DLD1 (cell line): ENCODE results near the gene GSE1.

Experiments used
- in situ Hi-C: cut with HindIII; loops from 2 replicates; pipeline ENCODE4 v1.10.0; 2017; ENCODE audit warnings: low sequenced_read_pairs

The GSE1 gene

DNA sequence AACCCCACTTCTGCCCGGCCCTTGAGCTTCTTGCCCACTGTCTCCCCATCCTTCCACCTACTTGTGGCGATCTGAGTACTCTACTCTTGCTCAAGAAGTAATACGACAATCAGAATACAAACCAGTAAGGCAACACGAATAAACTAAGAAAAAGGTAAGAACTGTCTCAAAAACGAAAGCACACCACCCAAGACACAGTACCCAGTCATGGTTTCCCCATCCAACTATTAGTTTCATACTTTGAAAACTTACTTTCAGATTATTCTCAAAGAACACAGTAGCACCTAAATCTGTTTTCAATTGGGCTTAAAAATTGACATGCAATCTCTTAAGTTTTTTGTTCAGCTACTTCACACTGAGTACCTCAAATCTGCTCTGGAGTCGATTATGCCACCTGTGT, 61.7 kb downstream of the GSE1 start:
- in situ Hi-C loops, result no loop called here

DNA sequence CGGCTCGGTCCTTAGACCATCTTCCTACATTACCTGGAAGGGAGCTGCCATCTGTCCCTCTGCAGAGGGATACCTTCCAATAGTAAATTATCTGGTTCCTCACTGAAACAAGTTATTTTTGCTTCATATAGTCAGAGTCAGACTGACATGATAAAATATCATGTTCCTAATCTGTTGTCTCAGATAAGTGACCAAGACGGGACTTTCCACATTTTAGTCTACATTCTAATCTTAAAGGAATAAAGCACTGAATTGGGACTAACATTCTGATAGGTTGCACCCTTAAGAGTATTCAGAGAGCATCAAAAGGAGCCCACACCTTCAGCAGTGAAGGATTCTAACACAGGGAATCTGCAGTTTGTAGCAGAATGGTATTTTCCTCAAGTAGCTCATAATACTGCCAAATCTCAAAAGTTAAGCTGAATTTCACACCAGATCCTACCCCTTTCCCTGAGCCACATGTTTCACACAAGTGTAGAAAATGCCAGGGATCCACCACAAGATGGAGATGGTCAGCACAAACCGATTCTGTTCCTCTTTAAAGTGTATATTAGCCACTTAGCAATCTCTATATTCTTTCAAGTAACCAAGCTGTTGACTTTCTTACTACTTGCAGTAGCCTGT, 62.2 kb downstream of the GSE1 start:
- in situ Hi-C loops, result no loop called here

DNA sequence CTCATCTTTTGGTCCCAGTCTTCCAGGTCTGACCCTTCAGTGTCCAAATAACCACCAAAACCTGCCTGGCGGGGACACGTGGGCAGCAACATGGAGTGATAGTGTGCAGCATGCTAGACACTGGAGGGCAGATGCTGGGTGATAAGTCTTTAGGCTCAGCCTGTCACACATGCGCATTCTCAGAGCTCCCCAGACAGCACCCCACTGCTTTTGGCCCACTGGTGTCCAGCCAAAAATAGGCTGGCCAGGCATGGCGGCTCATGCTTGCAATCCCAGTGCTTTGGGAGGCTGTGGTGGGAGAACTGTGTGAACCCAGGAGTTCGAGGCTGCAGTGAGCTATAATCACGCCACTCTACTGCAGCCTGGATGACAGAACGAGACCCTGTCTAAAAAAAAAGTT, 63.3 kb downstream of the GSE1 start:
- in situ Hi-C loops, result no loop called here

DNA sequence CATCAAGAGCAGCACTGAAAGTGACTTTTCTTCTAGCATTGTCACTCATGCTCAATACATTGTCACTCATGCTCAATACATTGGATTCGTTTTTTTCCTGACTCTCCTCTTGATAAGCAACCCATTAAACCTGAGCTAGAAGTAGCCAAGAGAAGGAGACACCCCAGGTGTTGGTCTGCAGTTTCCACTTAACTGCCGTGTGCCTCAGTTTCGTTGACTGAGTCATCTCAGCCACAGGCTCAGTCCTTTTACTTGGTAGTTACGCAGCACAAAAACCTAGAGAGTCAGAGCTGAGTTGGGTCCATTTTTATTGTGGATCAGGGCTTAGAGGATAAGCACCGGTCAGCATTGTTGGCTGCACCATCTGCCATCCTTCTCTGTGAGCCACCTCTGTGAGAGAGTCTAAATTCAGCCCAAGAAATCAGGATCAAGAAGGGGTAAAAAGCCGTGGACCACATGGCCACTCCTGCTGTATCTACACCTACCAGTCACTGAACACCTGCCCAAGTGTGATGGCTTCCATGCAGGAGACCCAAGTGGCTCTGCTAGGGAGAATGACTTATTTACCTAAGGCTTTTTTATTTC, 64.4 kb downstream of the GSE1 start:
- in situ Hi-C loops, result no loop called here

DNA sequence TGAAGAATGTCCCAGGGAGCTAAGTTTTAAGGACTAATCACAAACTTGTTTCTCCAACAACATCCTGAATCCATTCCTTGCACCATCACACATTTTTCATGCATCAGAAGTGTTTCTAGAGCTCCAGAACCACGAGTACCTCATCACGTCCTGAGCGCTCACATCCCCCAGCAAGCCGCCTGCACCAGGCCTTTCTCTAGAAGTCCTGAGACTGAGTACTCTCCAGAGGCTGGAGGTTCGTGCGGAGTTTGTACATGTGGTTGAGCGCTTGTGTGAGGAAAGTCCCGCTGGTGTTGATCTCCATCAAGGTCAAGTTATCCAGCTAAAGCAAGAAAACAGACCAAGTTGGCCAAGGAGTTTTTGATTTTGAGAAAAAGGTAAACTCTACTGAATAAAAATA, 64.9 kb downstream of the GSE1 start:
- in situ Hi-C loops, result no loop called here

DNA sequence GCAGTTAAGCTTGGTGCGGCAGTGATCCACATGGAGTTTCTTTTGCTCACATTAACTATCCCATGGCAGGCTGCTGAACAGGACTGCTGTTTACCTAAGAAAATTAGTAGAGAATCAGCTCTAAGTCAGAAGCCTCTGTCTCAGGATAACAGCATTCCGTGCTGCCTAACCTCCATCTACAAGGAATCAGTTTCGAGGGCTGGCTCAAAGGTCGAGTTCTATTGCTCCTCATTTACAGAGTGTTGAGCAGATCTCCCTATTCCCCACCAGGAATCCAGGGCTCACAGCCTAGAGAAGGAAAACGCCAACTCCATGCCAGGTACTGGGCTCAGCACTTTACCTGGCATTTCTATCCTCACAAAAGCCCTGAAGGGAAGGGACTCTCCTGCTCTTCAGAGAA, 65.7 kb downstream of the GSE1 start:
- in situ Hi-C loops, result no loop called here

DNA sequence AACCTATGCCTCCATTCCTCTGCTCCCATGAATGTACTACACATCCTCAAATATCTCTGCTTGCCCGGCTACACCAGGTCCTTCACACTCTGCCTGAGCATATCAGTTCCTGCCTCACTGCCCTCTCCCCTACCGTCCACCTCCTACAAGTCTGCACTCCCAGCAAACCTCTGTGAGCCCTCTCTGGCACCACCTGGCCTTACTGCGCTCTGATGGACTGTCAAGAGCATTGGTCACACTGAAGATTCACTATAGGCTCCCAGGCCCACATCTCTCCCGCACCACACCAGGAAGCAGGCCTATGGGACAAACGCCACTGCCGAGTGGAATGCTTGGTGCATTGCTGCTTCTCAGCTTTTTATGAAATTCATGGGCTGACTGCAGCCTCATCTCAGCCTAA, 66.7 kb downstream of the GSE1 start:
- in situ Hi-C loops, result no loop called here

DNA sequence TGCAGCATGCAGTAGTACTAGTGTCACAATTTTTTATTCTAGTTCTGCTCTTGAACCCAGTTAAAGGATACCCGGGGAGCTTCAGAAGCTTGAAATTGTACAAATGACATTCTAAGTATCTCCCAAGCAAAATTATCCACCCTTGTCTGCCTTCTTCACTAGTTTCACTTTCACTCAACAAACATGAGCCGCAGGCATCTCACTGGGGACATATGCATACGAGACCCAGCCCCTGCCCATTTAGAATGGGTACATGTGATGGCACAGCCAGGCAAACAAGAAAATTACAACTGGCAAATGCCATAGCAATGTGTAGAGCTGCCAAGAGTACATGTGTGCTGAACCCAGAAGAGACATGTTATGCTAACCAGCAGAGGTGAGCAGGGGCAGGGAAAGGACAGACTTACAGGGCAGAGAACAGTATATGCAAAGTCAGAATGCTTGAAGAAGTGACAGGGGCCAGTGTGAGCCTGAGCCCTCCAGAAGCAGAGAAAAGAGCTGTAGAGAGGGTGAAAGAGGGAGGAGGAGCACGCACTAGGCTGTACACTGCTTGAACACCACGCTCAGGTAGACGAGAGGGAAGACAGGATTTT, 67.3 kb downstream of the GSE1 start:
- in situ Hi-C loops, result no loop called here

DNA sequence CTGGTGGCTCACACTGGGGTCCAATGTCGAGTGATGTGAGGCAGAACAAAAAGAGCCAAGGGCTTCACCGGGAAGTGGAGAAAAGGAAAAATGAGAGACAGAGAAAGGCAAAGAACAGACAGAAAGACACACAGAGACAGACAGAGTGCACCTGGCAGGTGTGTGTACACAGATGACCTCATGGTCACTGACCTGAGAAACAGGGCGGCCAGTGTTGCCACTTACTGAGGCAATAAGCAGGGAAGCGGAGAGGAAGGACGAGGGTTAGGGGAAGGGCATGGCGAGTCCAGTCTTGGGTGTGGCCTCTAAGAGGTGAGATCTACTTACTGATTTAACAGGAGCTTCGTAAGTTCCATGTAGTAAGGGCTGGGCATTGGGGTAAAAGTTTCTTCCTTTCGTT, 68.1 kb downstream of the GSE1 start:
- in situ Hi-C loops, result no loop called here

DNA sequence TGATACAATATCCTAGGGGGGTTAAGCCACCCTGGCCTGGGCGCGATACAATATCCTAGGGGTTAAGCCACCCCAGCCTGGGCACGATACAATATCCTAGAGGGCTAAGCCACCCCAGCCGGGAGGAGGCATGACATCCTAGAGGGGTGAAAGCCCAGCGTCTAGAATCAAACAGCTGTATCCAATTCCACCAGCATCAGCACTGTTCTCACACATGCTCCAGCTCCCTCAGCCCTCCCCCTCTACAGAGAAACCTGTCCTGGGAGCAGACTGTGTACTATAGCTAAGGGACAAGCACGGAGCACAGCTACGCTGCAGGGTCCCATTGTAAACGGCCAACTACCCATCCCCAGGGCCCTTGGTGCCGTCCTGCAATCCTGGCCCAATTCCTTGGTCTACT, 69.4 kb downstream of the GSE1 start:
- in situ Hi-C loops, result no loop called here

DNA sequence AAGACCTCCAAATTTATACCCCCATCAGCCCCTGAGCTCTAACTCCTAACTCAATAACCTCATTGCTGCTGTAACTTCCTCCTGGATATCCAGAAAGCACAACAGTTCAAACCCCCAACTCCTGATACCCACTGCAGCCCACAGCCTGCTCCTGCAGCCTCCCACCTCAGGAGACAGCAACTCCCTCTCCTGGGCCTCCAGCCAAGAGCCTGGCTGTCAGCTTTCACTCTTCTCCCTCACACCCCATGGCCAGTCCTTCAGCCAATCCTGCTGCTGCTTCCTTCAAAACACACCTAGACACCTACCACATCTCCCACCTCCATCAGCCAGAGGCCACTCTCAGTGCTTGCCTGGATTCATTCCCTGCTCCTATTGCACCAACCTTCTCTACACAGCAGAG, 70.2 kb downstream of the GSE1 start:
- in situ Hi-C loops, result no loop called here

DNA sequence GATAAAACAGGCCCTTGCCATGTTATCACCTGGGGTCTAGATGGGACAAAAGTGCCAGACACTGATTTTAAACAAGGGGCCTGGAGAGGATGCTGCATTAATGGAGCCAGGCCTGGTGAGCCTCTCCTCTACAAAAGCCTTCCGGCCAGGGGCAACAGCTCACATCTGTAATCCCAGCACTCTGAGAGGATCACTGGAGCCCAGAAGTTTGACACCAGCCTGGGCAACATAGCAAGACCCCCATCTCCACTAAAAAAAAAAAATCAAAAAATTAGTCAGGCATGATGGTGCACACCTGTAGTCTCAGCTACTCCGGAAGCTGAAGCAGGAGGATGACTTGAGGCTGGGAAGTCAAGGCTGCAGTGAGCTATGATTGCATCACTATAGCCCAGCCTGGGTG, 72.1 kb downstream of the GSE1 start:
- in situ Hi-C loops, result no loop called here

DNA sequence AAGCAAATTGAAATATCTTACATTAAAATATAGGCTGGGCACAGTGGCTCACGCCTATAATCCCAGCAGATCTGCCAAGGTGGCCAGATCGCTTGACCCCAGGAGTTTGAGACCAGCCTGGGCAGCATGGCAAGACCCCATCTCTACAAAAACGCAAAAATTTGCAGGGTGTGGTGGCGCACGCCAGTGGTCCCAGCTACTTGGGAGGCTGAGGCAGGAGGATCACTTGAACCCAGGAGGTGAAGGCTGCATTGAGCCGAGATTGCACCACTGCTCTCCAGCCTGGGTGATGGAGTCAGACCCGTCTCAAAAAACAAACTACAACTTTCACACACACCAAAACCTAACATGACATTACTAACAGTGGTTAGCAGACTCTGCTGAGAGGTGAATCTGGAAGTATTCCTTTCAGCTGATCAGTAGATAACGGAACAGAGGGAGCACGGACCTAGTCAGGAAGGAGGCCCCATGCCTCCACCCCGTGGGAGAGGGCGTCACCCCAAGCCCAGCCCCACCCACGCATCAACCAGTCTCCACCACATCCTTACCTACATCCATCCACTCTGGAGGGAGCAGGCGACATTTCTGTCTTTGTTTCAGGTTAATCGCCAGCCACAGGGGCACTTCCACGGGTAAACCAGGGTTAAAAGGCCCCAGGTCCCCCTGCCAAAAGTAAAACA, 73.9 kb downstream of the GSE1 start:
- in situ Hi-C loops, result no loop called here

DNA sequence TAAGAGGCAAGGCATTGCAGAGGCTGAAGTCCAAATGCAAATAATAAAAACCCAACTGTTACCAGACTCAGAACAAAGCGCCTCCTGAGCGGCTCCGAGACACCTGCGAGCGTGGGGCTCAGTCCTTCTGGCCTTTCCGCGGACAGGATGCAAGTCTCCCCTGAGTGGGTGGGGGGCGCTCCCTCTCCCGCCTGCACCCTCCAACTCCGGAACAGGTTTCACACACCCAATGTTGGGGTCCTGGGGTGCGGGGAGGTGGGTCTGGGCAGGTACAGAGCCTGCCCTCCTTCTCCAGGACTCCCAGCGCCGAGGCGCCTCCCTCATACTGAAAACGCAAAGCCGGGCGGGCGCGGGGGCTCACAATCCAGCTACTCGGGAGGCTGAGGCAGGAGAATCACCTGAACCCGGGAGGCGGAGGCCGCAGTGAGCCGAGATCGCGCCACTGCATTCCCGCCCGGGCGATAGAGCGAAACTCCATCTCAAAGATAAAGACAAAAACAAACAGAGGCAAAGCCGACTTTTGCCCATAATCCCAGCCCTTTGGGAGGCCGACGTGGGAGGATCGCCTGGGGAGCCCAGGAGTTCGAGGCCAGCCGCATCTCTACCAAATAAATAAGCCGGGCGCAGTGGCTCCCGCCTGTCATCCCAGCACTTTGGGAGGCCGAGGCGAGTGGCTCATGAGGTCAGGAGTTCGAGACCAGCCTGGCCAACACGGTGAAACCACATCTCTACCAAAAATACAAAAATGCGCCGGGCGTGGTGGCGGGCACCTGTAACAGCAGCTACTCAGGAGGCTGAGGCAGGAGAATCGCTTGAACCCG, 74.7 kb downstream of the GSE1 start:
- in situ Hi-C loops, result no loop called here

DNA sequence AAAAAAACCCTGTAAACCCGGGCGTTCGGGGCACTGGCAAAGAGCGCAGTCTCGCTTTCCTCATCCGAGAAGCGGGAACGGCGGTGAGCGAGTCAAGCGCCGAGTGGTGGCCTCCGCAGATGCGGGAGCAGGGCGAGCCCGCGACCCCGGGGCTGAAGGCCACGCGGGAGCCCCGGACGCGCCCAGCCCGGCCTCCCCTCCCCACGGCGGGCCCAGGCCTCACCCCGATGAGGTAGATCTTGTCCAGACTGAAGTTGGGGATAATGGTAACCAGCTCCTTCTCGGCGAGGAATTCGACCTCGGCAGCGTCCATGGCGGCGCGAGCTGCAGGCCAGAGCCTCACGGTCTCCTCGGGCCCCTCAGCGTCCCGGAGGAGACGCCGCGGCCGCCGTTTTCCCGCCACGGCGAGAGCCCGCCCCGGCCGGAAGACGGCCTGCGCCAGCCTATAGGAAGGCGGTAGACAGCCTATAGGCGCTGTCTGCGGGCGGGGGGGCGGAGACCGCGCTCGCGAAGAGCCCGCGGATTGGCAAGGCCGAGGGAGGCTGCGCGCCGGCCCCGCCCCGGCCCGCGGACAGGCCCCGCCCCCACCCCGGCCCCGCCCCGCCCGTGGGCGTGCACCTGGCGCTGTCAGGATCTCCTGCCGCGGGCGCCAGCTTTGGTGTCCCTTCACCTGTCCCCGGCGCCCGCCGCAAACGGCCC, 75.6 kb downstream of the GSE1 start, which contains the start of gene GINS2:
TSS of gene GINS2 (minus strand) at position 369 of the 699 bp plus-strand sequence. CDS start at position 313, 56 bp downstream.
- in situ Hi-C loops, result no loop called here

DNA sequence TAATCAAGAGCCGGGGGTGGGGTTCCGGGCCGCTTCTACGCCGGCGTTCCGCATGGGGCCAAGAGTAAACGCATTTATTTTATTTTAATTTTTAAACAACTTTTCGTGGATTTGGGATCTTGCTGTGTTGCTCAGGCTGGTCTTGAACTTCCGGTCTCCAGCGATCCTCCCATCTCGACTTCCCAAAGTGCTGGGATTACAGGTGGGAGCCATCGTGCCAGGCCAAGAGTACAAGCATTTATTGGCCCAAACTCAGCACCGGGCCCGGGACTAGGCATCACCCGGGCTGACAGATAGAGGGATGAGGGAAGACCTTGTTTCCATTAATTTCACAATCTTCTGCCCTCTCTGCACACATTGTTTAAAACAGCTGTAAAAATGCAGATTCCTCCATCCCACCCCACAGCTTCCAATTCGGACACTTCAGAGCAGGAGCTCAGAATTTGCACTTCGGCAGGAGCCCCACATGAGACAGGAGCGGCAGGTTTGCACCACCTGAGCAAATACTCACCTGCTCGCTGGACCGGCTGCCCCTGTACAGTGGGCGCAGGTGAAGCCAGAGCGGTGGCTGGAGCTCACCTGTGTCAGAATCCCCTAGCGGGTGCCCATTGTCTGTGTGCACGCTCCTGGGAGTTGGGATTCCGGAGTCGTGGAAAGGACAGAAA, 76.3 kb downstream of the GSE1 start:
- in situ Hi-C loops, result no loop called here

DNA sequence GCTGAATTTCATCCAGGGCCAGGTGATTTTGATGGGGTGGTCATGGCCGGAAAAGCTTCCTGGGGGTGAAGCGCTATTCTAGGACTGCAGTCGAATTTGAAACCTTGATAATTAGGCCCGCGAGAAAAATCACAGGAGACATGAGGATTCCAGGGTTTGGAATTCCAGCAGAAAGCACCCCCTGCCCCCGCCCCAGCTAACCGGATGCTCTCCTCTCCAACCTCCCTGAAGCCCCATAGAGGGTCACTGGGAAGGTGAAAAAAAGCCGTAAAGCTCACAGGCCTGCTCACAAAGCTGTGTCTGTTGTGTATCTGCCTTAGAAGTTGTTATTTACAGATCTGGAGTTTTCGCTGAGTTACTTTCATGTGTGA, 76.8 kb downstream of the GSE1 start:
- in situ Hi-C loops, result no loop called here

DNA sequence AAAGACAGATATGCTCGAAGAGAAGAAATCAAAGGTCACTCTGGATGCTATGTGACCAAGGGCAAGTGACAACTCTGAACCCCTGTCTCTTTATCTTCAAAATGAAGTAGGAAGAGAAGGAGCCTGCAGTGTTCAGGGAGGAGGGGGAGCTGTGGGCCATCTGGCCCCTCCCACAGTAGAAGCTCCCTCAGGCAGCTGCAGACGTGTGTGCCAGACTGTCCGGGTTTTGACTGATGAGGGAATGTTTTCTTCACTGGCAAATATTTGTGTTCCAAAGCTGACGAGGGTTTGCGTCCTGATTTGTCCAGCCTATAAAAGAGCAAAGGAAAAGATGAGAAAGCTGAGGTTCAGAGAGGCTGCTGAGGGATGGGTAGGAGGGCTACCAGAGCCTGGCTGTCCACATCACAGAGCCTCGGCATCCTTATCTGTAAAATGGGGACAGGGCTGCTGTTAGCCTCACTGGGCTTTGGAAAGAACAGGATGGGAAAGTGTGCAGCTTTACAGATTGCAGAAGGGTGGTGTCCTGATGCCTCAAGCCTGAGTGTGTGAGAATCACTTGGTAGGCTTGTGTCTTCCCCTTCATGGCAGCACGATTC, 77.4 kb downstream of the GSE1 start:
- in situ Hi-C loops, result no loop called here

DNA sequence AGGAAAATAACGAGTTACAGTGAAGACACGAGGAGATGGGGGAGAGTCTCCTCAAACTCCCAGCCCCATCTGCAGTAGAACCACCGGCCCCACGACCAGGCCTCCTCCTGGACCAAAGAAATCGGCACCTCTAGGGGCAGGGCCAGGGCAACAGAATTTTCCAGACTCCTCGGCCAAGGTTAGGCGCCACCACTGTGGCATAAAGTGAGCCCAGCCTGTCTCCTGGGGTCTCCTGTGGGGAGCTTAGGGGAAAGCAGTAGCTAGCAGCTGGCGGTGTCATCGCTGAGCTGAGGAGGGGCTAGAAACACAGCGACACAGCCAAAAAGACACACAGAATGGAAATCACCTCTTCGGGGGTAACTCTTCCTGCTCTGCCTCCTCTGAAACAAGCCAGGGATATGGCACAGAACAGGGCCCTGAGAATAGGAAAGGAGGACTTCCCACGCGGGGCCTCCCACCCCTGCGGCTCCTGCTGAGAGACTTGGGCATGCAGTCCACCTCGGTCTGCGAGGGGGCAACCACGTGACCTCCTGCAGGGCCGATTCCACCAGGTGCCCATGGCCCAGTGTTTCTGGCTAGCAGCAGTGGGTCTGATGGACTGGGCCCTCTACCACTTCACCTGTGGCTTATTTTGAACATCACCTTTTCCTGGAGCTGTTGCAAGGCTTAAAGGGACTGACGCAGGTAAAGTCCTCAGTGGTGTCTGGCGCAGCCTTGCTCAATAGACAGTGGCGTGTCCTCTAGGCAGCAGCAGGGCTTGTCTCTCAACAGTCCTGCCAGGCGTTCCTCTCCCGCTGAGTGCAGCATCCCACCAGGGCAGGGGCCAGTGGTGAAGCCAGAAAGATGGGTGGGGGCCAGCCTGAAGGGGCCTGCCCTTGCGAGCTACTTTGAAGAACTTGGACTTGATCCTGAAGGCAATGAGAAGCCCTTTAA, 82.3 kb downstream of the GSE1 start:
- in situ Hi-C loops, result no loop called here
